ENCODE data around the gene PRDM10. TPM values are rescaled to one million over a fixed set of nuclear protein-coding genes. Genes with fewer than 3 reads are reported as not detected.

Gene PRDM10
- total RNA-seq, 1 experiment from 2014 or later, result 9.2 TPM

GRCh38 chr11:130042093-130042591 is 39.5 kb upstream of the PRDM10 start:
- no peaks in the 10 kb centered on the region for H3K36me3 ChIP-seq (ENCODE audit: control insufficient read depth in 1 of 2, insufficient read depth in 2 of 2, low read length in 2 of 2)
- intact Hi-C loops (cut with micrococcal nuclease), result no loop called here
- no peak overlapping the region for H3K4me2 ChIP-seq (ENCODE audit: low read length)
- RAD21 ChIA-PET (ENCODE audit: low non-redundant PET in 1 of 2, low total read pairs in 2 of 2, uncharacterized antibody in 2 of 2, unreplicated experiment in 2 of 2), result no interaction called here
- DNase-seq (ENCODE audit: low read depth, low spot score) (no peak), ATAC-seq (no peak)
- 0 out of 2 replicates have a peak, but pooled peaks have one; percentile 15 for TF ChIP-seq ATF3 (IDR thresholded peaks at IDR 0.05)
- TF ChIP-seq ELF1 (IDR thresholded peaks at IDR 0.05; ENCODE audit: borderline replicate concordance, low read depth), result no peak
- TF ChIP-seq SRF (IDR thresholded peaks at IDR 0.05; ENCODE audit: low read depth), result no peak
- no peaks in the 10 kb centered on the region for H3K79me2 ChIP-seq (ENCODE audit: insufficient read depth, low read length)
- BruUV-seq (replicated peaks), result no TSS peak
- H3K9me2 ChIP-seq (ENCODE audit: insufficient read depth), result no peaks in the 10 kb centered on the region
- POLR2A ChIA-PET, result interaction anchor here (0.6 kb wide), 1 partner anchor 40 kb away, joined by 7 read pairs; the partner anchor contains the start of gene PRDM10
- H3K9me3 ChIP-seq (ENCODE audit: control insufficient read depth in 1 of 2, insufficient read depth in 1 of 2, low read depth in 1 of 2, low read length in 2 of 2), result no peaks in the 10 kb centered on the region
- H3K4me1 ChIP-seq (ENCODE audit: control insufficient read depth in 1 of 2, insufficient read depth in 2 of 2, low read length in 2 of 2), result no peaks in the 10 kb centered on the region; a peak in 1 of 4 replicates
- H4K20me1 ChIP-seq (ENCODE audit: insufficient read depth), result no peaks in the 10 kb centered on the region
- no peak overlapping the region for H3K27ac ChIP-seq (ENCODE audit: low read depth, low read length)
- no peaks in the 10 kb centered on the region for H3K27me3 ChIP-seq (ENCODE audit: insufficient read depth, low read length)
- no peak overlapping the region for H2AFZ ChIP-seq (ENCODE audit: low read depth, low read length, poor library complexity, severe bottlenecking)
- H3K4me3 ChIP-seq (replicated peaks in 1 of 2; ENCODE audit: low read depth in 1 of 2, low read length in 2 of 2), result no peak overlapping the region
- H3K9ac ChIP-seq (ENCODE audit: low read length), result no peak overlapping the region
- CTCF ChIA-PET, result no interaction called here

- ChIA-PET RAD21 (ENCODE audit: low non-redundant PET in 1 of 2, low total read pairs in 2 of 2, uncharacterized antibody in 2 of 2, unreplicated experiment in 2 of 2) (no interaction called here), CTCF (no interaction called here), POLR2A (no interaction called here)
- no TSS peak for BruUV-seq (replicated peaks)
- H3K4me1 ChIP-seq (ENCODE audit: control insufficient read depth in 1 of 2, insufficient read depth in 2 of 2, low read length in 2 of 2), result no peaks in the 10 kb centered on the region; a peak in 1 of 4 replicates
- no peaks in the 10 kb centered on the region for H3K9me2 ChIP-seq (ENCODE audit: insufficient read depth)
- H3K79me2 ChIP-seq (ENCODE audit: insufficient read depth, low read length), result no peaks in the 10 kb centered on the region
- H2AFZ ChIP-seq (ENCODE audit: low read depth, low read length, poor library complexity, severe bottlenecking), result no peak overlapping the region
- no peaks in the 10 kb centered on the region for H3K9me3 ChIP-seq (ENCODE audit: control insufficient read depth in 1 of 2, insufficient read depth in 1 of 2, low read depth in 1 of 2, low read length in 2 of 2)
- ATAC-seq (no peak), DNase-seq (ENCODE audit: low read depth, low spot score) (no peak)
- H3K36me3 ChIP-seq (ENCODE audit: control insufficient read depth in 1 of 2, insufficient read depth in 2 of 2, low read length in 2 of 2), result no peaks in the 10 kb centered on the region
- H4K20me1 ChIP-seq (ENCODE audit: insufficient read depth), result no peaks in the 10 kb centered on the region
- intact Hi-C loops (cut with micrococcal nuclease), result no loop called here
- H3K4me2 ChIP-seq (ENCODE audit: low read length), result no peak overlapping the region
- H3K27me3 ChIP-seq (ENCODE audit: insufficient read depth, low read length), result no peaks in the 10 kb centered on the region
- H3K9ac ChIP-seq (ENCODE audit: low read length), result no peak overlapping the region
- H3K4me3 ChIP-seq (replicated peaks in 1 of 2; ENCODE audit: low read depth in 1 of 2, low read length in 2 of 2), result no peak overlapping the region
- H3K27ac ChIP-seq (ENCODE audit: low read depth, low read length), result no peak overlapping the region
- TF ChIP-seq TCF7L2 (IDR thresholded peaks at IDR 0.05; ENCODE audit: borderline replicate concordance, extremely low read depth, insufficient read depth, insufficient read length) (no peak), JUND (IDR thresholded peaks at IDR 0.05) (no peak), EZH2 (IDR thresholded peaks at IDR 0.05) (no peak), POLR2AphosphoS5 (IDR thresholded peaks at IDR 0.05; ENCODE audit: low read depth, low read length) (no peak), FOSL1 (IDR thresholded peaks at IDR 0.05; ENCODE audit: low read depth) (no peak), CBX3 (IDR thresholded peaks at IDR 0.05; ENCODE audit: low read depth) (no peak), POLR2A (IDR thresholded peaks at IDR 0.05; ENCODE audit: borderline replicate concordance, extremely low read depth, insufficient read depth, insufficient read length) (no peak), SP1 (IDR thresholded peaks at IDR 0.05; ENCODE audit: low read depth) (no peak), ELF1 (IDR thresholded peaks at IDR 0.05; ENCODE audit: borderline replicate concordance, low read depth) (no peak), ZFX (IDR thresholded peaks at IDR 0.05) (no peak), ATF3 (IDR thresholded peaks at IDR 0.05) (no peak)
- TF ChIP-seq, protein P1, sequence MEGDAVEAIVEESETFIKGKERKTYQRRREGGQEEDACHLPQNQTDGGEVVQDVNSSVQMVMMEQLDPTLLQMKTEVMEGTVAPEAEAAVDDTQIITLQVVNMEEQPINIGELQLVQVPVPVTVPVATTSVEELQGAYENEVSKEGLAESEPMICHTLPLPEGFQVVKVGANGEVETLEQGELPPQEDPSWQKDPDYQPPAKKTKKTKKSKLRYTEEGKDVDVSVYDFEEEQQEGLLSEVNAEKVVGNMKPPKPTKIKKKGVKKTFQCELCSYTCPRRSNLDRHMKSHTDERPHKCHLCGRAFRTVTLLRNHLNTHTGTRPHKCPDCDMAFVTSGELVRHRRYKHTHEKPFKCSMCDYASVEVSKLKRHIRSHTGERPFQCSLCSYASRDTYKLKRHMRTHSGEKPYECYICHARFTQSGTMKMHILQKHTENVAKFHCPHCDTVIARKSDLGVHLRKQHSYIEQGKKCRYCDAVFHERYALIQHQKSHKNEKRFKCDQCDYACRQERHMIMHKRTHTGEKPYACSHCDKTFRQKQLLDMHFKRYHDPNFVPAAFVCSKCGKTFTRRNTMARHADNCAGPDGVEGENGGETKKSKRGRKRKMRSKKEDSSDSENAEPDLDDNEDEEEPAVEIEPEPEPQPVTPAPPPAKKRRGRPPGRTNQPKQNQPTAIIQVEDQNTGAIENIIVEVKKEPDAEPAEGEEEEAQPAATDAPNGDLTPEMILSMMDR (IDR thresholded peaks at IDR 0.05 in 2 of 3, conservative IDR thresholded peaks at IDR 0.05 in 1 of 3; ENCODE audit: borderline replicate concordance in 1 of 3, insufficient read depth in 1 of 3, low read depth in 2 of 3, low read length in 2 of 3), result no peak
- TF ChIP-seq, protein P2, sequence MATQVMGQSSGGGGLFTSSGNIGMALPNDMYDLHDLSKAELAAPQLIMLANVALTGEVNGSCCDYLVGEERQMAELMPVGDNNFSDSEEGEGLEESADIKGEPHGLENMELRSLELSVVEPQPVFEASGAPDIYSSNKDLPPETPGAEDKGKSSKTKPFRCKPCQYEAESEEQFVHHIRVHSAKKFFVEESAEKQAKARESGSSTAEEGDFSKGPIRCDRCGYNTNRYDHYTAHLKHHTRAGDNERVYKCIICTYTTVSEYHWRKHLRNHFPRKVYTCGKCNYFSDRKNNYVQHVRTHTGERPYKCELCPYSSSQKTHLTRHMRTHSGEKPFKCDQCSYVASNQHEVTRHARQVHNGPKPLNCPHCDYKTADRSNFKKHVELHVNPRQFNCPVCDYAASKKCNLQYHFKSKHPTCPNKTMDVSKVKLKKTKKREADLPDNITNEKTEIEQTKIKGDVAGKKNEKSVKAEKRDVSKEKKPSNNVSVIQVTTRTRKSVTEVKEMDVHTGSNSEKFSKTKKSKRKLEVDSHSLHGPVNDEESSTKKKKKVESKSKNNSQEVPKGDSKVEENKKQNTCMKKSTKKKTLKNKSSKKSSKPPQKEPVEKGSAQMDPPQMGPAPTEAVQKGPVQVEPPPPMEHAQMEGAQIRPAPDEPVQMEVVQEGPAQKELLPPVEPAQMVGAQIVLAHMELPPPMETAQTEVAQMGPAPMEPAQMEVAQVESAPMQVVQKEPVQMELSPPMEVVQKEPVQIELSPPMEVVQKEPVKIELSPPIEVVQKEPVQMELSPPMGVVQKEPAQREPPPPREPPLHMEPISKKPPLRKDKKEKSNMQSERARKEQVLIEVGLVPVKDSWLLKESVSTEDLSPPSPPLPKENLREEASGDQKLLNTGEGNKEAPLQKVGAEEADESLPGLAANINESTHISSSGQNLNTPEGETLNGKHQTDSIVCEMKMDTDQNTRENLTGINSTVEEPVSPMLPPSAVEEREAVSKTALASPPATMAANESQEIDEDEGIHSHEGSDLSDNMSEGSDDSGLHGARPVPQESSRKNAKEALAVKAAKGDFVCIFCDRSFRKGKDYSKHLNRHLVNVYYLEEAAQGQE (IDR thresholded peaks at IDR 0.05; ENCODE audit: low read depth), result no peak
Observed at GRCh38 chr11:130040281-130040940, 37.8 kb upstream of the PRDM10 start.
